H9 (cell line): ENCODE measurements around the gene GPATCH2. TPM values are rescaled to one million over a fixed set of nuclear protein-coding genes. Genes with fewer than 3 reads are reported as not detected.
A peak's percentile ranks its signal among the peaks of the same experiment; 100 is the strongest.

ENCODE experiments used
- DNase-seq: peaks from one replicate; pipeline ENCODE4 v3.0.0-alpha.2; 2017
- H2AFZ ChIP-seq: one replicate; pipeline ENCODE4 v1.6.1; 2013; ENCODE audit warnings: mild to moderate bottlenecking, low read length, control low read depth, moderate library complexity
- H2AK5ac ChIP-seq: 2 replicates; pipeline ENCODE4 v1.6.1; 2013; ENCODE audit warnings: low read length, control low read depth, mixed read lengths; ENCODE audit not compliant: insufficient read length
- H2BK120ac ChIP-seq: one replicate; pipeline ENCODE4 v1.6.1; 2013; ENCODE audit warnings: low read depth, mild to moderate bottlenecking, low read length, control low read depth, inconsistent platforms; ENCODE audit not compliant: poor library complexity, severe bottlenecking
- H2BK12ac ChIP-seq: 2 replicates; pipeline ENCODE4 v1.6.1; 2013; ENCODE audit warnings: low read length, control low read depth, mixed read lengths, low read depth; ENCODE audit not compliant: insufficient read length
- H2BK15ac ChIP-seq: 2 replicates; pipeline ENCODE4 v1.6.1; 2013; ENCODE audit warnings: low read depth, low read length, control low read depth
- H2BK20ac ChIP-seq: one replicate; pipeline ENCODE4 v1.6.1; 2013; ENCODE audit warnings: low read depth, mild to moderate bottlenecking, low read length, control low read depth, inconsistent platforms; ENCODE audit not compliant: poor library complexity, severe bottlenecking
- H2BK5ac ChIP-seq: 2 replicates; pipeline ENCODE4 v1.6.1; 2013; ENCODE audit warnings: low read length, control low read depth, mixed read lengths; ENCODE audit not compliant: insufficient read length
- H3K14ac ChIP-seq: 2 replicates; pipeline ENCODE4 v1.6.1; 2013; ENCODE audit warnings: low read length, control low read depth; ENCODE audit not compliant: insufficient read depth
- H3K18ac ChIP-seq: 2 replicates; pipeline ENCODE4 v1.6.1; 2013; ENCODE audit warnings: low read depth, mild to moderate bottlenecking, mixed read lengths, low read length, control low read depth; ENCODE audit not compliant: insufficient read length
- H3K23ac ChIP-seq: 2 replicates; pipeline ENCODE4 v1.6.1; 2013; ENCODE audit warnings: low read length, control low read depth, mixed read lengths, low read depth; ENCODE audit not compliant: insufficient read length
- H3K23me2 ChIP-seq: 2 replicates; pipeline ENCODE4 v1.6.1; 2013; ENCODE audit warnings: low read depth, mild to moderate bottlenecking, mixed read lengths, low read length, control low read depth; ENCODE audit not compliant: insufficient read length, poor library complexity, severe bottlenecking
- H3K27ac ChIP-seq: 2 replicates; pipeline ENCODE4 v1.5.1; 2013; ENCODE audit warnings: low read length, control low read depth, mixed read lengths, low read depth; ENCODE audit not compliant: insufficient read length
- H3K27me3 ChIP-seq: 2 replicates; pipeline ENCODE4 v1.6.1; 2013; ENCODE audit warnings: low read length, control low read depth, inconsistent platforms; ENCODE audit not compliant: insufficient read depth
- H3K4ac ChIP-seq: 2 replicates; pipeline ENCODE4 v1.6.1; 2013; ENCODE audit warnings: low read depth, mild to moderate bottlenecking, control low read depth, inconsistent platforms, low read length, moderate library complexity
- H3K4me1 ChIP-seq: 2 replicates; pipeline ENCODE4 v1.6.1; 2013; ENCODE audit warnings: low read length, control low read depth, inconsistent platforms; ENCODE audit not compliant: insufficient read depth
- H3K4me2 ChIP-seq: 2 replicates; pipeline ENCODE4 v1.6.1; 2013; ENCODE audit warnings: low read length, control low read depth, mixed read lengths; ENCODE audit not compliant: insufficient read length, insufficient read depth
- H3K56ac ChIP-seq: 2 replicates; pipeline ENCODE4 v1.6.1; 2013; ENCODE audit warnings: low read depth, mild to moderate bottlenecking, mixed read lengths, low read length, control low read depth; ENCODE audit not compliant: insufficient read length
- H3K79me1 ChIP-seq: 2 replicates; pipeline ENCODE4 v1.6.1; 2013; ENCODE audit warnings: low read depth, mild to moderate bottlenecking, moderate library complexity, low read length, control low read depth, inconsistent platforms; ENCODE audit not compliant: insufficient read depth, poor library complexity, severe bottlenecking
- H3K79me2 ChIP-seq: 2 replicates; pipeline ENCODE4 v1.6.1; 2013; ENCODE audit warnings: low read length, control low read depth, inconsistent platforms; ENCODE audit not compliant: insufficient read depth
- H3K9ac ChIP-seq: 2 replicates; pipeline ENCODE4 v1.6.1; 2013; ENCODE audit warnings: low read length, control low read depth, mixed read lengths; ENCODE audit not compliant: insufficient read length; ENCODE audit errors: extremely low read depth
- H3K9me3 ChIP-seq: one replicate; pipeline ENCODE4 v1.6.1; 2013; ENCODE audit warnings: low read depth, low read length, inconsistent platforms; ENCODE audit not compliant: control insufficient read depth
- H3T11ph ChIP-seq: one replicate; pipeline ENCODE4 v1.6.1; 2013; ENCODE audit warnings: mild to moderate bottlenecking, low read length, control low read depth, inconsistent platforms
- H4K20me1 ChIP-seq: one replicate; pipeline ENCODE4 v1.6.1; 2013; ENCODE audit not compliant: control insufficient read depth, insufficient read length, insufficient read depth
- H4K5ac ChIP-seq: 2 replicates; pipeline ENCODE4 v1.6.1; 2013; ENCODE audit warnings: low read depth, mild to moderate bottlenecking, mixed read lengths, low read length, control low read depth; ENCODE audit not compliant: insufficient read length
- H4K8ac ChIP-seq: replicated peaks from 2 replicates; pipeline ENCODE4 v1.6.1; 2013; ENCODE audit warnings: low read length, control low read depth, mixed read lengths, low read depth; ENCODE audit not compliant: insufficient read length
- H4K91ac ChIP-seq: 2 replicates; pipeline ENCODE4 v1.6.1; 2013; ENCODE audit warnings: low read depth, mild to moderate bottlenecking, moderate library complexity, mixed read lengths, low read length, control low read depth; ENCODE audit not compliant: insufficient read length
- H3K27ac Mint-ChIP-seq, 3 experiments: 2 replicates in 2 of 3; 3 replicates in 1 of 3; pipeline ENCODE4 v1.8.0; 2020 to 2021; ENCODE audit warnings: mixed read lengths in 3 of 3, mild to moderate bottlenecking in 1 of 3, moderate library complexity in 1 of 3
- H3K27me3 Mint-ChIP-seq: 2 replicates; pipeline ENCODE4 v1.8.0; 2021; ENCODE audit warnings: low read depth, mild to moderate bottlenecking, moderate library complexity, mixed read lengths
- H3K36me3 Mint-ChIP-seq, 3 experiments: 2 replicates in 2 of 3; 3 replicates in 1 of 3; pipeline ENCODE4 v1.8.0; 2020 to 2021; ENCODE audit warnings: low read depth in 3 of 3, mixed read lengths in 3 of 3; ENCODE audit not compliant: insufficient read depth in 1 of 3
- H3K4me1 Mint-ChIP-seq, 2 experiments: 2 replicates each; pipeline ENCODE4 v1.8.0; 2020; ENCODE audit warnings: mixed read lengths in 2 of 2
- H3K4me3 Mint-ChIP-seq, 2 experiments: 2 replicates in 1 of 2; 3 replicates in 1 of 2; pipeline ENCODE4 v1.8.0; 2020 to 2021; ENCODE audit warnings: mild to moderate bottlenecking in 2 of 2, mixed read lengths in 2 of 2, moderate library complexity in 1 of 2
- H3K9me3 Mint-ChIP-seq, 2 experiments: 2 replicates in 1 of 2; 3 replicates in 1 of 2; pipeline ENCODE4 v1.8.0; 2020; ENCODE audit warnings: mild to moderate bottlenecking in 2 of 2, mixed read lengths in 2 of 2, moderate library complexity in 1 of 2
- CTCF ChIP-seq: fragments of 200-600 bp; sonication (generic); conservative IDR thresholded peaks from 3 replicates; pipeline ENCODE4 v1.8.0; 2021; ENCODE audit warnings: antibody characterized with exemption, mild to moderate bottlenecking
- total RNA-seq: library from RNA; stranded (reverse); gene quantifications from 2 replicates; pipeline ENCODE4 v1.2.1, GENCODE V29; 2021

The GPATCH2 gene
- total RNA-seq, 1 experiment from 2014 or later: 14.3 TPM

DNA sequence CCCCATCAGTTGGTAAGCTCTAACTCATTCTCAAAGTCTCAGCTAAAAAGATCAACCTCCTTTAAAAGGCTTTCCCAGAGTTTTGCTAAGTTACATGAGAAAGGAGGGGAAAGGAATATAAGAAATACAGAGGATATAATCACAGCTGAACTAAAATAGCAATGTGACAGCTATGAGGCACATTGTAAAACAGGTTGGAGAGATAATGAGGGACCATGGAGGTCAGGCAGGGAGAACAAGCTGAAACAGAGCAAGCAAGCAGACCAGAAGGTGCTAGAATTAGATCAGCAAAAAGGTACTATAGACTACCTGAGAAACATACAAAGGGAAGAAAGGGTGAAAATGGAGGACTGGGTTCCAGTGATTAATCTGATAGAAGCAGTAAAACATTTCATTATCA lies 28.5 kb downstream of the GPATCH2 start:
- H2BK15ac ChIP-seq: no peak overlapping the region
- no peaks in the 10 kb centered on the region for H3K79me2 ChIP-seq
- Mint-ChIP-seq H3K9me3 (no peaks in the 10 kb centered on the region), H3K36me3 (peaks cover 0 to 7% (median 3%) of the 10 kb centered on the region in 3 experiments; a peak in 2 of 7 replicates), H3K4me3 (no peak overlapping the region; a peak in 1 of 5 replicates), H3K27ac (peak overlapping the region in 1 of 3 experiments; percentile 79; a peak in 3 of 7 replicates), H3K4me1 (no peaks in the 10 kb centered on the region), H3K27me3 (no peaks in the 10 kb centered on the region)
- TF ChIP-seq CTCF: no peak
- no peak overlapping the region for H2AFZ ChIP-seq
- no peaks in the 10 kb centered on the region for H3K9me3 ChIP-seq
- H4K91ac ChIP-seq: no peak overlapping the region
- H3K27ac ChIP-seq: no peak overlapping the region
- H2AK5ac ChIP-seq: no peak overlapping the region
- H4K20me1 ChIP-seq: no peaks in the 10 kb centered on the region
- H3K23me2 ChIP-seq: no peaks in the 10 kb centered on the region
- H4K5ac ChIP-seq: no peak overlapping the region
- no peak overlapping the region for H3K18ac ChIP-seq
- H3T11ph ChIP-seq: no peak overlapping the region
- no peak overlapping the region for H2BK120ac ChIP-seq
- no peak overlapping the region for H2BK20ac ChIP-seq
- H3K56ac ChIP-seq: no peak overlapping the region
- no peak overlapping the region for H3K9ac ChIP-seq
- H3K4ac ChIP-seq: no peak overlapping the region
- no peaks in the 10 kb centered on the region for H3K4me1 ChIP-seq
- no peak overlapping the region for H3K4me2 ChIP-seq
- H2BK5ac ChIP-seq: no peak overlapping the region
- H3K79me1 ChIP-seq: no peaks in the 10 kb centered on the region
- H2BK12ac ChIP-seq: no peak overlapping the region
- H3K23ac ChIP-seq: no peak overlapping the region
- no peak overlapping the region for H3K14ac ChIP-seq
- DNase-seq: no peak
- H4K8ac ChIP-seq: no peak overlapping the region
- no peaks in the 10 kb centered on the region for H3K27me3 ChIP-seq
